SK-N-MC (cell line): Measurements from ENCODE around the gene DGKH.
A peak's percentile ranks its signal among the peaks of the same experiment; 100 is the strongest.

ENCODE experiments used
- DNase-seq: peaks from one replicate; pipeline ENCODE4 v3.0.0-alpha.2; 2011; ENCODE audit warnings: low read depth, low spot score
- H3K27ac ChIP-seq: fragments of 200-600 bp; sonication (generic); 2 replicates; pipeline ENCODE4 v1.5.1; 2016; ENCODE audit warnings: mixed run types
- H3K36me3 ChIP-seq: fragments of 200-600 bp; sonication (generic); 2 replicates; pipeline ENCODE4 v1.6.1; 2017; ENCODE audit warnings: antibody characterized with exemption, low read length, mixed read lengths; ENCODE audit not compliant: insufficient read depth
- H3K4me3 ChIP-seq: fragments of 200-600 bp; sonication (generic); 2 replicates; pipeline ENCODE4 v1.5.1; 2016
- H3K9ac ChIP-seq: fragments of 200-600 bp; sonication (generic); 2 replicates; pipeline ENCODE4 v1.8.0; 2017; ENCODE audit warnings: mixed run types, mixed read lengths; ENCODE audit not compliant: insufficient read length
- H3K9me3 ChIP-seq: fragments of 200-600 bp; sonication (generic); 2 replicates; pipeline ENCODE4 v1.6.1; 2017; ENCODE audit warnings: low read depth, mild to moderate bottlenecking, antibody characterized with exemption, low read length, moderate library complexity, mixed read lengths
- EZH2 ChIP-seq: fragments of 200-600 bp; sonication (generic); IDR thresholded peaks from one replicate; pipeline ENCODE4 v1.6.1; 2017; ENCODE audit warnings: antibody characterized with exemption
- FOXP2 ChIP-seq: optimal IDR thresholded peaks from 2 replicates; pipeline ENCODE3; 2011; ENCODE audit warnings: mild to moderate bottlenecking, moderate library complexity; ENCODE audit not compliant: insufficient read depth; ENCODE audit errors: extremely low read length, control extremely low read depth
- POLR2AphosphoS5 ChIP-seq: IDR thresholded peaks from 2 replicates; pipeline ENCODE4 v1.6.1; 2012; ENCODE audit warnings: mild to moderate bottlenecking, low read depth, low read length, borderline replicate concordance

DGKH gene

GRCh38 chr13:42039457-42039945 lies 8.9 kb upstream of the DGKH start:
- TF ChIP-seq EZH2 (no peak), FOXP2 (no peak), POLR2AphosphoS5 (no peak)
- H3K9ac ChIP-seq, result peak overlapping the region; percentile 78
- H3K27ac ChIP-seq, result no peak overlapping the region
- peaks cover 3% of the 10 kb centered on the region; the same call in 1 of the 2 replicates for H3K9me3 ChIP-seq
- H3K4me3 ChIP-seq, result peak overlapping the region; percentile 92
- no peaks in the 10 kb centered on the region for H3K36me3 ChIP-seq
- DNase-seq, result no peak

DNA sequence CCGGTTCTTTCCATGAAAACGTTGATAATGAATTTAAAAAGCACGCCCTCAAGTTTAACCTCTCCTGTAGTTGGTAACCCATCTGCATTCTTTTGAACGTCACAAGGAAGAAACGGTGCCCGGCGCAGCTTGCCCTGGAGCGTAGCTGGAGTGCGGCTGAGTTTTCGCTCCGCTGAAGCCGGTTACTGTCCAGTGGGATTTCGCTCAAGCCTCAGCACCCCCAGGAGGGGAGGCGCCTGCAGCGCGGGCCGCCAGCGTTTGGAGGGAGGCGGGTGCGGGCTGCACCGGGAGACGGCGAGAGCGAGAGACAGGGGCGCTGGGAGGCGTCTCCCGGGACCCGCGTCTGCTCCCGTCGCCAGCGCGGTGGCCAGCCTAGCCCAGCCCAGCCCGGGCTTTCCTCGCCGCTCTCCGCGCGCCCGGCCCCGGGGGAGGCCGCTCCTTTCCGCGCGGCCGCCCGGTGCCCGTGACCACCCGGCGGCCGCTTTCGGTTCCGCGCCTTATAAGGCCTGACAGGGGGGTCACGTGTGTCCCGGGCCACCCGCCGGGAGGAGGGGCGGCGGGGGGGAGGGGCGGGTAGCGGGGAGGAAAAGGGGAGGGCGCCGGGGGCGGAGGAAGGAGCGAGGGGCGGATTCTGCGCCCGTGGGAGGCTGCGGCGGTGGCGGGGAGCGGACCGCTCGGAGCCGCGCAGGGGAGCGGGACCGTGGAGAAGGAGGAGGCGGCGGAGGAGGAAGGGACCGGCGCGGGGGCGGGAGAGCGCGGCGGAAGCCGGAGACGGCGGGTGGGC lies 8.3 kb upstream of the DGKH start:
- no peak for DNase-seq
- Histone ChIP-seq H3K27ac (no peak overlapping the region), H3K4me3 (peak overlapping the region; percentile 92), H3K36me3 (no peaks in the 10 kb centered on the region), H3K9ac (peak overlapping the region; percentile 78), H3K9me3 (peaks cover under 1% of the 10 kb centered on the region; the same call in 1 of the 2 replicates)
- TF ChIP-seq POLR2AphosphoS5 (peak; percentile 53; the same call in 1 of the 2 replicates), FOXP2 (no peak)

GRCh38 chr13:42040730-42041010 lies 7.8 kb upstream of the DGKH start:
- Histone ChIP-seq H3K9me3 (no peaks in the 10 kb centered on the region; the same call in 1 of the 2 replicates), H3K4me3 (peak overlapping the region; percentile 92), H3K27ac (no peak overlapping the region), H3K9ac (peak overlapping the region; percentile 73), H3K36me3 (no peaks in the 10 kb centered on the region)
- DNase-seq, result no peak
- TF ChIP-seq EZH2 (no peak), FOXP2 (no peak), POLR2AphosphoS5 (no peak)

- DNase-seq, result no peak
- peak overlapping the region; percentile 73 for H3K9ac ChIP-seq
- peak overlapping the region; percentile 91 for H3K4me3 ChIP-seq
- no peaks in the 10 kb centered on the region; the same call in 1 of the 2 replicates for H3K9me3 ChIP-seq
- H3K27ac ChIP-seq, result no peak overlapping the region
- H3K36me3 ChIP-seq, result no peaks in the 10 kb centered on the region
- TF ChIP-seq EZH2, result no peak
- no peak for TF ChIP-seq POLR2AphosphoS5
- TF ChIP-seq FOXP2, result no peak
Observed at GRCh38 chr13:42041011-42041683, 7.3 kb upstream of the DGKH start.

DNA sequence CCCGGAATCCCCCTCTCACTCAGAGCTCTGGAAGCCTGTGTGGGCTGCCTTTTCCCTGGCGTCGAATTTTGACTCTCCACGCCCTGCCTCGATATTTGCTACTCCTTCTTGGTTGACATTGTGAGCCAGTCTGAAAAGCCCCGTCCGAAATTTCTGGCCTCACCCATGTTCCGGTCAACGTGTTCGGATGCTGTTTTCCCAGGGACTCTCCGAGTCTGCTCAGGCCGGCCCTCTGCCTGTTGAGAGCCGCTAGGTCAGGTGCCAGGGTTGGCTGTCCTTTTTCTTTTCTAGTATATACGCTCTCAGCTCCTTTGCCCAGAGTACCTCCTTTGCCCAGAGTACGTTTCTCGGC lies 6.8 kb upstream of the DGKH start:
- Histone ChIP-seq H3K9me3 (no peaks in the 10 kb centered on the region), H3K27ac (no peak overlapping the region), H3K4me3 (peak overlapping the region; percentile 91), H3K9ac (peak overlapping the region; percentile 73), H3K36me3 (no peaks in the 10 kb centered on the region)
- DNase-seq, result no peak
- no peak for TF ChIP-seq EZH2
- TF ChIP-seq POLR2AphosphoS5, result no peak
- TF ChIP-seq FOXP2, result no peak

- no peaks in the 10 kb centered on the region for H3K36me3 ChIP-seq
- no peak for TF ChIP-seq EZH2
- TF ChIP-seq POLR2AphosphoS5, result no peak
- no peak for DNase-seq
Observed at GRCh38 chr13:42043676-42044075, 4.8 kb upstream of the DGKH start.

DNA sequence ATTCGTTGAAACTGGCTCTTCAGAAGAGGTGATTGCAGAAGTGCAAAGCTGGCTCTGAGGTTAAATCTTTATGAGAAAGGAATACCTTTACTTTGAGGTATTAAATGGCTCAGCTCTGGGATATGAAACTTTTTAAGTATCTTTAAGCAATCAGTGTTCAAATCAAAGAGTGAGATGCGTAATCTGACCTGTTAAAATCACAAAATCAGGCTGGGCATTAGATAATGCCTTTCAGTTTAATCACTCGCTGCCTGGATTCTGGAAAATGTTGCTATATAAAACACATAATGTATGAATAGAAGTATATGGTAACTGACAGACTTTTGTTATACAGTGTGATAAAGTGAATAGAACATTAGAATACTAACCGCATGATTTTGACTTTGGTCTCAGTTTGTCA lies 2.0 kb upstream of the DGKH start:
- Histone ChIP-seq H3K36me3 (no peaks in the 10 kb centered on the region), H3K9ac (no peak overlapping the region), H3K27ac (no peak overlapping the region), H3K4me3 (no peak overlapping the region), H3K9me3 (no peaks in the 10 kb centered on the region)
- TF ChIP-seq POLR2AphosphoS5, result no peak
- TF ChIP-seq EZH2, result no peak
- no peak for TF ChIP-seq FOXP2
- DNase-seq, result no peak

More at GRCh38 chr13:42043676-42044075, 4.8 kb upstream of the DGKH start:
- Histone ChIP-seq H3K27ac (no peak overlapping the region), H3K9me3 (no peaks in the 10 kb centered on the region), H3K4me3 (no peak overlapping the region), H3K9ac (no peak overlapping the region)

GRCh38 chr13:42047561-42048341 lies 697 bp upstream of the DGKH start:
- H3K4me3 ChIP-seq, result peak overlapping the region; percentile 89
- TF ChIP-seq EZH2 (no peak), FOXP2 (no peak), POLR2AphosphoS5 (no peak)
- no peaks in the 10 kb centered on the region for H3K36me3 ChIP-seq
- H3K27ac ChIP-seq, result peak overlapping the region; percentile 37; the same call in 1 of the 2 replicates
- H3K9me3 ChIP-seq, result no peaks in the 10 kb centered on the region
- H3K9ac ChIP-seq, result peak overlapping the region; percentile 78
- peak; percentile 28 for DNase-seq
